Myocyte (in vitro differentiated cells): ENCODE measurements around the gene ZFP36L1. TPM values are rescaled to one million over a fixed set of nuclear protein-coding genes. Genes with fewer than 3 reads are reported as not detected.

Experiments used
- DNase-seq: peaks from one replicate; pipeline ENCODE4 v3.0.0-alpha.2; 2012; ENCODE audit warnings: low read depth
- total RNA-seq: library from RNA; depleted of rRNA; stranded (reverse); fragments of >200 nt; gene quantifications from 2 replicates; pipeline ENCODE4 v1.2.3, GENCODE V29; 2014

The ZFP36L1 gene
- total RNA-seq, 1 donor from 2014 or later = 260 TPM

- no peak for DNase-seq
Measured at GRCh38 chr14:68741839-68742470, 50.9 kb downstream of the ZFP36L1 start.

- DNase-seq = no peak
Measured at GRCh38 chr14:68741477-68741791, 51.4 kb downstream of the ZFP36L1 start.

- no peak for DNase-seq
Measured at GRCh38 chr14:68740788-68741476, 51.9 kb downstream of the ZFP36L1 start.

GRCh38 chr14:68739701-68740100 is 53.2 kb downstream of the ZFP36L1 start:
- no peak for DNase-seq

GRCh38 chr14:68738559-68738958 is 54.3 kb downstream of the ZFP36L1 start:
- no peak for DNase-seq

Other genes with a start within 250 kb of the ZFP36L1 start
- 171 and 188 TPM in 2 replicates for gene ACTN1, start 186.2 kb upstream of the ZFP36L1 start, total RNA-seq